GM12878 (cell line): ENCODE data around the gene ABCB8.

Source experiments
- CBX5 ChIP-seq: sonication (generic); IDR thresholded peaks from 2 replicates; pipeline ENCODE4 v1.6.1; 2016; ENCODE audit warnings: low read depth, moderate library complexity, mild to moderate bottlenecking, inconsistent platforms
- CHD2 ChIP-seq: IDR thresholded peaks from 2 replicates; pipeline ENCODE4 v1.6.1; 2011; ENCODE audit warnings: low read depth, low read length, improper control_type of control experiment, borderline replicate concordance
- CHD4 ChIP-seq: fragments of 200-600 bp; sonication (generic); IDR thresholded peaks from 2 replicates; pipeline ENCODE4 v1.6.1; 2016; ENCODE audit warnings: mild to moderate bottlenecking
- CTCF ChIP-seq, 3 experiments: IDR thresholded peaks in 2 of 3; conservative IDR thresholded peaks in 1 of 3; 2 replicates each; pipeline ENCODE4 v1.5.1; 2011; ENCODE audit warnings: low read depth in 3 of 3, low read length in 3 of 3, mild to moderate bottlenecking in 3 of 3, control low read depth in 2 of 3, moderate library complexity in 2 of 3, inconsistent platforms in 1 of 3, mixed read lengths in 1 of 3; ENCODE audit not compliant: control insufficient read depth in 2 of 3, insufficient read depth in 1 of 3; ENCODE audit errors: extremely low read depth in 1 of 3
- MYB ChIP-seq: fragments of 150-350 bp; IDR thresholded peaks from 2 replicates; pipeline ENCODE4 v1.6.1; 2014; ENCODE audit warnings: mild to moderate bottlenecking, low read depth, low read length, borderline replicate concordance
- POLR2A ChIP-seq: IDR thresholded peaks from 2 replicates; pipeline ENCODE4 v1.6.1; 2011; ENCODE audit warnings: low read depth, mild to moderate bottlenecking, low read length
- SRF ChIP-seq, 2 experiments: IDR thresholded peaks; 2 replicates each; pipeline ENCODE4 v1.6.1; 2011; ENCODE audit warnings: low read depth in 2 of 2, low read length in 2 of 2, mild to moderate bottlenecking in 1 of 2, moderate library complexity in 1 of 2
- YY1 ChIP-seq: IDR thresholded peaks from 2 replicates; pipeline ENCODE4 v1.6.1; 2011; ENCODE audit warnings: low read depth, mild to moderate bottlenecking, low read length
- ZNF274 ChIP-seq: IDR thresholded peaks from one replicate; pipeline ENCODE4 v1.8.0; 2011; ENCODE audit not compliant: insufficient read length, insufficient read depth

GRCh38 chr7:151016505-151016904 lies 11.7 kb upstream of the ABCB8 start:
- no peak for TF ChIP-seq CBX5
- TF ChIP-seq CTCF (IDR thresholded peaks at IDR 0.05 in 2 of 3, conservative IDR thresholded peaks at IDR 0.05 in 1 of 3; ENCODE audit: control insufficient read depth in 2 of 3, extremely low read depth in 1 of 3, insufficient read depth in 1 of 3, low read depth in 3 of 3, low read length in 3 of 3): no peak
- TF ChIP-seq POLR2A: no peak
- TF ChIP-seq MYB: no peak
- TF ChIP-seq YY1: no peak
- no peak for TF ChIP-seq ZNF274
- no peak for TF ChIP-seq CHD2
- TF ChIP-seq SRF (IDR thresholded peaks at IDR 0.05; ENCODE audit: low read depth in 2 of 2, low read length in 2 of 2): no peak
- TF ChIP-seq CHD4: no peak
